ENCODE results near the gene MOG.
"Not testable (repeated sequence)": the region's sequence is repeated elsewhere in the genome, so short reads cannot be mapped to it uniquely, and the experiment has no call there.

MOG gene

DNA sequence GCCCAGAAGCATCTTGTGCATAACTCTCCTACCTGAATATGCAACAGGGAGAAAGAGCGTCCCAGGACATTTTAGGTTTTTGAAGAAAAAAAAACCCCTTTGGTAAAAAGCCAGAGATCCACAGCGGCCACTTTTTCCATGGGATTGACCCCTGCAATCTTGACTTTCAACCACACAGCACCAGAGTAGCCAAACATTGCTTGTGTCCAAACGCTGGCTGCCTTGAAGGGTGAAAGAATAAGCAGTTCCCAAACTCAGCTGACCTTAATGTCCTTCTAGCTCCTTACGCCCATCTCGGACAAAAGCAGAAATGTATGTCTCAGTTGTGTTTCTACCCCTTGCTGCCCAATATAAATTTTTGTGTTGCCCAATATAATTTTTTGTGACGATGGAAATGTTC is 1.2 kb upstream of the MOG start:
- no peak overlapping the region for H3K4me3 ChIP-seq (ENCODE audit: low read depth, low read length)
- no peak for DNase-seq (ENCODE audit: low read depth)
- TF ChIP-seq, protein P1, sequence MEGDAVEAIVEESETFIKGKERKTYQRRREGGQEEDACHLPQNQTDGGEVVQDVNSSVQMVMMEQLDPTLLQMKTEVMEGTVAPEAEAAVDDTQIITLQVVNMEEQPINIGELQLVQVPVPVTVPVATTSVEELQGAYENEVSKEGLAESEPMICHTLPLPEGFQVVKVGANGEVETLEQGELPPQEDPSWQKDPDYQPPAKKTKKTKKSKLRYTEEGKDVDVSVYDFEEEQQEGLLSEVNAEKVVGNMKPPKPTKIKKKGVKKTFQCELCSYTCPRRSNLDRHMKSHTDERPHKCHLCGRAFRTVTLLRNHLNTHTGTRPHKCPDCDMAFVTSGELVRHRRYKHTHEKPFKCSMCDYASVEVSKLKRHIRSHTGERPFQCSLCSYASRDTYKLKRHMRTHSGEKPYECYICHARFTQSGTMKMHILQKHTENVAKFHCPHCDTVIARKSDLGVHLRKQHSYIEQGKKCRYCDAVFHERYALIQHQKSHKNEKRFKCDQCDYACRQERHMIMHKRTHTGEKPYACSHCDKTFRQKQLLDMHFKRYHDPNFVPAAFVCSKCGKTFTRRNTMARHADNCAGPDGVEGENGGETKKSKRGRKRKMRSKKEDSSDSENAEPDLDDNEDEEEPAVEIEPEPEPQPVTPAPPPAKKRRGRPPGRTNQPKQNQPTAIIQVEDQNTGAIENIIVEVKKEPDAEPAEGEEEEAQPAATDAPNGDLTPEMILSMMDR (conservative IDR thresholded peaks at IDR 0.05; ENCODE audit: low read depth, low read length): no peak

DNA sequence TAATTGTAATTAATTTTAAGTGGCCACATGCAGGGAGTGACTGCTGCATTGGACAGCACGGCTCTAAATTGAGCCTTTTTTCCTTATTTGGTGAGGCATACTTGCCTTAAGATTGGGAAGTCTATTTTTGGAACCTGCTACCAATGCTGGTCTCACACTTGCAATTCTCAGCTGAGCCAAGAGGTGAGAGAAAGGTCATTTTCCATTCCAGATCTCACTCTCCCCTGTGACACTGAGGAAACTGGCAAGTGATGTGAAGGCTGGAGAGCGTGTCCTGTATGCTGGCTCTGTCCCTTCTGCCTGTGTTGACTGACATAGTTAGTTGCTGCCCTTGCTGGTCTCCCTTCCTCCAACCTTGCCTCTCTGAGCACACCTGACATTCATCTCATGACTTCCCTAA is 735 bp upstream of the MOG start:
- no peak for DNase-seq (ENCODE audit: low read depth)
- TF ChIP-seq, protein P1 (conservative IDR thresholded peaks at IDR 0.05; ENCODE audit: low read depth, low read length): no peak
- no peak overlapping the region for H3K4me3 ChIP-seq (ENCODE audit: low read depth, low read length)

DNA sequence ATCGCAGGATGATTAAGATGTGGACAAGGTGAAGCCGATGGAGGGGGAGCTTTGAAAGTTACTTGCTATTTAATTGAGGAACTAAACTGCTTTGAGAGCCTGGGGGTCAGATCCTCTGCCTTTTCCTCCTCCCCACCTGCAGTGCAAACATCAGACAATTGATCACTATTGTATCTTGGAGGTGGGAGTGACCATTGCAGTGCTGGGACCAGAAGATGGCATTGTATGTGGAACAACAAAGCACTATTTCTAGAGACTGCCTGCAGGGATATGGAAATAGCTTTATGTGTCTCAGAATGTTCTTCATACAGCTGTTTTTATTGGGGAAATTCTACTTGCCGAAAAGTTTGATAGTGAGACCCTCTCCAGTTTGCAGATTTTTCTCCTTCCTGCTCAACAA is 4.2 kb downstream of the MOG start:
- DNase-seq (ENCODE audit: low read depth): no peak
- no peak overlapping the region for H3K4me3 ChIP-seq (ENCODE audit: low read depth, low read length)
- TF ChIP-seq, protein P1 (conservative IDR thresholded peaks at IDR 0.05; ENCODE audit: low read depth, low read length): no peak

DNA sequence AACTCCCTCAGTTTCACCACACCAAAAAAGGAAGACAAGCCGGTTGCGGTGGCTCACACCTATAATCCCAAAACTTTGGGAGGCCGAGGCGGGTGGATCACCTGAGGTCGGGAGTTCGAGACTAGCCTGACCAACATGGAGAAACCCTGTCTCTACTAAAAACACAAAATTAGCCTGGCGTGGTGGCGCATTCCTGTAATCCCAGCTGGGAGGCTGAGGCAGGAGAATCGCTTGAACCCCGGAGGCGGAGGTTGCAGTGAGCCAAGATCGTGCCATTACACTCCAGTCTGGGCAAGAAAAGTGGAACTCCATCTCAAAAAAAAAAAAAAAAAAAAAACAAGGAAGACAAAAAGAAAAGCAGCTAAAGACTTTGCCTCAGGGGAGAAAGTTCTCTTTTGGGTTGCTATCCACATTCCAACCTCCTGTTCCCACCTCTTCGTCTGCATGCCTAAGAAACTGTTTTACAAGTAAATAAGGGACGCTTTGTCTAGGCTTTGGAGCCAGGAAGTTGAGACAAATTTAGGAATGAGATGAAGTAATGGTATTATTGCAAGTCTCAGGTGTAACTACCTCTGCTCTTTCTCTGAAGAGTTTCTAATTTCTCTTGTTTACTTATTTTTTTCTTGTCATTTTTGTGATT is 4.7 kb downstream of the MOG start:
- DNase-seq (ENCODE audit: low read depth); H3K4me3 ChIP-seq (ENCODE audit: low read depth, low read length): not testable (repeated sequence)

DNA sequence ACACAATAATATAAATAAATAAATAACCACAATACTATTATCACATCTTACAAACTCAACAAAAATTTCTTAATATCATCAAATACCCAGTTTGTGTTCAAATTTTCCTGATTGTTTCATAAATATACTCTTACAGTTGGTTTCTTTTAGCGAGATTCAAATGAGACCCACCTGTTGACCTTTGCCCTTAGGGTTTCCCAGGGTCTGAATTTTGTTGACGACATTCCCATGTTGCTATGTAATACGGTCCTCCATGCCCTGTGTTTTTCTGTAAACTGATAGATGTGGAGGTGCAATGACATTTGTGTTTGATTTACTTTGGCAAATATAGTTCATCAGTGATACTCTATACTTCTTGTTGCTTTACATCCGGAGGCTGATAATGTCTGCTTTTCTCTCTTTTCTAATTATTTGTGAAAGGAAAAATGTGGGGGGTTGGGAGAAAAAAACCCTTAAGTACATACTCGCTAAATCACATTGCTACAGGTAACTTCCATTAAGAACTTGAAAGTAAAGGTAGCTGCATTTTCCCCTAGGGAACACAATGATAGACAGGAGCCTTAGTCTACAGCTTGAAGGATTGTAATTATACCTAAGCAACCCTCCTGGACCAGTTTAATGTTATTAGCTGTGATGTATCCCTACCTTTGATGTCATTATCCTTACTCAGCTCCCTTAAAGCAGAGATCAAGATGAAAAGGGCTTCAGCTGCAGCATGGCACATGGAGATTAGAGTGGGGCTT is 6.6 kb downstream of the MOG start:
- no peak for DNase-seq (ENCODE audit: low read depth)
- no peak overlapping the region for H3K4me3 ChIP-seq (ENCODE audit: low read depth, low read length)
- TF ChIP-seq, protein P1 (conservative IDR thresholded peaks at IDR 0.05; ENCODE audit: low read depth, low read length): no peak

DNA sequence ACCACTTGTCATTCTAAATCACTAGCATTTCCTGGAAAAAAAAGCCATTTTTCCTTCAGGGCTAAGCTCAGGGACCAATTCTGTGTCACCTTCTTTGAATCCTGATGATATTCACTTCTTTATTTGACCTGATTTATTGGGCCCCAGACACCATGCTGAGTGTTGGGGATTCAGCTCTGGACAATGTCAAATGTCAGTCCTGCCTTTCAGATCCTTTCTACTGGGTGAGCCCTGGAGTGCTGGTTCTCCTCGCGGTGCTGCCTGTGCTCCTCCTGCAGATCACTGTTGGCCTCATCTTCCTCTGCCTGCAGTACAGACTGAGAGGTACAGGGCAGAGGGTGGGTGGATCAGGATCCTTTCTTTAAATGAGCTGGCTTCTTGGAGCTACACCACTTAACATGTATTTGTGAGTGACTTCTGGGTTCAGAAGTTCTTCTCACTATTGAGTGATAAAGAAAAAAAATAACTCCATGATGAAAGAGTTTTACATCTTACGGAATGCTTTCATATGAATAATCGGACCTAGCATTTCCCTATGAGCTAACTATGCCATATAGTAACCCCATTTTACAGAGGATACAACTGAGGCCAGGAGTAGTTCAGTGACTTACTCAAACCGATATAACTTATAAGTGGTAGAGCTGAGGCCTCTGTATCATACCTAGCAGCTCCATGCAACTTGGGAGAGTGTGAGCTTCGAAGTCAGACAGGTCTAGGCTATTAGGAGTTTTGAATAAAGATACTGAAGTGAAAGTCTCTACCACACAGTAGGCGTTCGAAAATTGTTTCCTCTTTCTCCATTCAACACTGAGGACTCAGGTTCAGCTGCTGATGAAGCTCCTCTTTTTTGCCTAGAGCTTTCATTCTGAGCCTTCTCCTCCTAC is 9.3 kb downstream of the MOG start:
- H3K4me3 ChIP-seq (ENCODE audit: low read depth, low read length): no peak overlapping the region
- TF ChIP-seq, protein P1 (conservative IDR thresholded peaks at IDR 0.05; ENCODE audit: low read depth, low read length): no peak
- no peak for DNase-seq (ENCODE audit: low read depth)

DNA sequence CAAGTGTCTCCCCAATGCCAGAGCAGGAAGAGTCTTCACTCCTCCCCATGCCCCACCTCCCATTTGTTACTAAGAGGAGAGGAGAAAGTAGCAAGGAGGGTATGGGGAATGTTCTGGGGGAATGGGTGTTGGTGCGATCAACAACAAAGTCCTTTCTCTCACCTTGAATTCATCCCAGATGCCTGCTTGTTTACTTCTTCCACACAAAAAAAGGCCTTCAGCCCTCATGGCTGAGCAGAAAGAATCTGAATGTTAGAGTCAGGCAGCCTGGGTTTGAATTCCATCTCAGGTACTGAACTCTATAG is 9.9 kb downstream of the MOG start:
- DNase-seq (ENCODE audit: low read depth): no peak
- TF ChIP-seq, protein P1 (conservative IDR thresholded peaks at IDR 0.05; ENCODE audit: low read depth, low read length): no peak
- H3K4me3 ChIP-seq (ENCODE audit: low read depth, low read length): no peak overlapping the region
